D341Med (cell line): ENCODE measurements around the gene MCM3.
A peak's percentile ranks its signal among the peaks of the same experiment; 100 is the strongest.

Source experiments
- DNase-seq: peaks from one replicate; pipeline ENCODE4 v3.0.0; 2012; ENCODE audit warnings: low spot score

Gene MCM3

DNA sequence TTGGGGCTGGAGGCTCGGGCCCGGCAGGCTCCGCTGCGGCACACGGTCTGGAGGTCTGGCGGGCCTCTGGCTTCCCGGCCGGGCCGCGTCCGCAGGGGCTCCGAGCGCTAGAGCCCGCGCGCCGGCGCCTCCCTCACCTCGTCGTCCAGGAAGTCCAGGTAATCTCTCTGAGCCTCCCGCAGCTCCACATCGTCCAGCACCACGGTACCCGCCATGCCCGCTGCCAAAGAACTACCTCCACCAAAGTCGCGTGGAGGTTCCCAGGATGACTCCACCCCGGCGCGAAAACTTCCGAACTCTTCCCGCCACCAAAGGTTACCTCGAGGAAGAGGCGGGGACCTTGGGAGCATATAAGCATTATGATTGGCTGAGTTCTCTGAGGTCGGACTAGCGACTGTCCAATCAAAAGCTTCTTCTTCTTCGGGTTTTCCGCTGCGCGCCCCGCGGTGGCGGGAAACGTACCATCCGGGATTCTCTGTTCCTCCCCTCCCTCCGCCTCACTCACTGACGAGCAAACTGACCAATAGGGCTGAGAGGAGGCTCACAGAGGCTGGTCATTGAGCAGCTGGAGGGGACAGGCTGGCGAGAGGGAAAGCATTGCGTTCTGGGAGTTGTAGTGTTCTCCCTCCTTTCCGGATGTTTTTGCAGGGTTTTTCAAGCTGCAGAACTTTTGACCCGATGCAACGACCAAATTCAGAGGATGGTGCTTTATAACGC is at the start of gene MCM3:
Gene MCM3, minus strand, starts transcription at position 283 of the 717 bp plus-strand sequence. Its CDS starts 68 bp downstream, at position 215.
- peak; percentile 93 for DNase-seq

DNA sequence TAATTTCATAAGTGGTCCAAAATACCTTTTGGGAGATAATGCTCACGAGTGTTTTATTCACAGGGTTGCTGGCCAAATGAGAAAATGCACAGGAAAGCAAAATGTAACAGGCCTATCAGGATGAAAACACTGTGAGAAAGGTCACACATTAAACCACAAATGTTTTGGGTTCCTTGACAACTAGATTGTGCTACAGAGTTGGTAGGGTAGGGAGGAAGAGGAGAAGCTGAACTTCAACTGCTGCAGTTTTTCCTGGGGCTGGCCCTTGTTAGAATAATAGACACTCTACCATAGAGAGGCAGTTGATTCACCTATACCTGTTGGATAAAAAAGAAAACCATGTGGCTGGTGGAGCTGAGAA is 49.3 kb upstream of the MCM3 start:
- DNase-seq = no peak

DNA sequence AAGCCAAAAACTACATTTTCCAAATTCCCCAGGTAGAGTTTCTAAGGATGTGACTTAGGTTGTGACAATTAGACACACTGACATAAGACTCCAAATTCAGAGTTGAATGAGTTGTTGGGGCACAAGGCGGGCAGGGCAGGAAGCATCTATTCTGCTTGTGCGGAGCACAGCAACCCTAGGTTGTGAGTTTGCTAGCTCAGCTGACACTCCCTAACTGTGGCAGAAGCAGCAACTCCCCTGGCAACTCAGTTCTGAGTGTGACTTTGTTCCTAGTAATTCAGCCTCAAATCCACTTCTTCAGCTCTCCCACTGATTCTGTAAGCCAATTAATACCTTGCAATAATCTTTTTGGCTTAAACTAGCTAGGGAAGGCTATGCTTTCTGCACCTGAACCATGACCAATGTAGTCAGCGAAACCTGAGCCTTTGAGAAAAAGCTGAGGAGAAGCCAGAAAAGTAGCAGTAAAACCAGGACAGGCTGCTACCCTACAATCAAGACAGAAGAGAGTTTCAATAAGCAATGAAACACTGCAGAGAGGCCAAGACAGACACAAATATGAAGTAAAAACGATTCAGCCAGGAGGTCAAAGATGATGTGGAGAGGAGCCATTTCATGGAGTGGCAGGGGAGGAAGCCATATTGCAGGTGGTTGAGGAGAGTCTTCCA is 47.4 kb upstream of the MCM3 start:
- DNase-seq = no peak

DNA sequence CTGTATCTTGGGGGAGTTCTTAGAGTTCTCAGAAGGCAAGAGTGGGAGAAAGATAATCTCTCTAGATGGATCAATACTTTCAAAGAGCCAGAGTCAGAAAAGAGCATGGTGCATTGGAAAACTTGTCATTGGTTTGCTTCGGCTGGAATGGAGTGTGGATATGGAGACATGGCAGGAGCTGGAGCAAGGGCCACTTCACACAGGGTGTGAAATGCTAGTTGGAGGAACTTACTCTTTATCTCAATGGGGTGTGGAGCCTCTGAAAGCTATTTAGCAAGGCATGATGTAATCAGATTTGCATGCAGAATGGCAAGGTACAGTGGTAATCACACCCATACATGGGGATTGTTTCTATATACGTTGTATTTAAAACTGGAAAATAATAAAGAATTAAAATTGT is 45.9 kb upstream of the MCM3 start:
- DNase-seq = no peak

DNA sequence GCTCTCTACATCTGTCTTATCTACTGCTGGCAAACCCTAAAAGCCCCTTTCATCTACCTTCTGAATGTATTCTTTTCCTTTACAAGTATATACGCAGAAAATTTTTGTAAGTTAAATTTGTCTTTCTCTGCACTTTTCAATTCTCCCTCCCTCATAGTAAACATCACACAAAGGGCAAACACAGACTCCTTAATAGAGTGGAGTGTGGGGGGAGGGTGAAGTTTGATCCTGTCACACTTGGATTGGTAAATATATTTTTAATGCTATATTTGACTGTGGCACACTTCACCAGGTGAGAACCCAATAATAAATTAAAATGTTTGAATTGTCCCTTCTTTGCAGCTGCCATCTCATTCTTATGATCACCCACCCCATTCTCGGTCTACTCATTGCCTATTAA is 44.2 kb upstream of the MCM3 start:
- DNase-seq = no peak

DNA sequence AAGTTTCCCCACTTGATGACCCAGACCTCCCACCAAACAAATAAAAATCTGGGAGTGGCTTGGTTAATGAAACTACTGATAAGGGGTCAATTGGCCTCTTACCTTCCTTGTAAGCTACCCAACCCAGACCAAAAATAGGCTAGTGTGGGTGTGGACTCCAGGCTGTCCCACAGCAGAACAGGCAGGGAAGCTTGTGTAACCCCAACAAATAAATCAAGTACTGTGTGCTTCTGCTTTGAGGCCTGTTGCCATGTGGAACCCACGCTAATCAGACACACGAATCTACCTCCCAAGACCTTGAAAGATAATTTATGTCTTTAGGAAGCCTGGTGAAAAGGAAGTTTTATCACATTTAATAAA is 43.7 kb upstream of the MCM3 start:
- DNase-seq = no peak

DNA sequence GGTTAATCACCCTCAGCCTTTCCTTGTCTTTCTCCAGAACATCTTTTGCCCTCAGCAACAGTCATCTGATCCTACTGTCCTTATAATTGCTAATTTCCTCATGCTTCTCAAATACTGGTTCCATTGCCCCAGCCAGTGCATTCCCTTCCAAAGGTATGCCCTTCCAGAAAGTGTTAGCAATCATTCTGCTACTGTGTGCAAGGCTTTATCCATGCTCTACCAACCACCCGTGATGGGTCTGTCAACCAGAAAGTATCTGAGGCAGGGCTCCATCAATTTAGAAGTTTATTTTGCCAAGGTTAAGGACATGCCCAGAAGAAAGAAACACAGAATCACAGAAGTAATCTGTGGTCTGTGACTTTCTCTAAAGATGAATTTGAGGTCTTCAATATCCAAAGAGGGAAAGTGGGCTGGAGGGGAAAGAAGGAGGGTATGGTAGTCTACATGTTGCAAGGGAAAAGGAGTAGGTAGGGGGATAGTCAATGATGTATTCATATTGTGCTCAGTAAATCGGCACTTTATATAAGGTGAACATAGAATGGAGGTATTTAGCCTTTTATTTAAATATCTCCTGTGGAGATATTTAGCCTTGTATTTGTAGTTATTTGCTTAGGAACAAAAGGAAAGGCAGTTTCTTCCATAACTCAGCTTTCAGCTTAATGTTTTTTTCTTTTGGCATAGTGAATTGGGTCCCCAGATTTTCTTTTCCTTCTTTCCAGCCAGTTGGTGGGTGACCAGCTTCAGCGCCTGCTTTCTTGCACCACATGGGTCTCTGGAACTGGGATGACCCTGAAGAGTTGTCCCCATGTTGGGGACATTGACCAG is 42.2 kb upstream of the MCM3 start:
- DNase-seq = no peak

DNA sequence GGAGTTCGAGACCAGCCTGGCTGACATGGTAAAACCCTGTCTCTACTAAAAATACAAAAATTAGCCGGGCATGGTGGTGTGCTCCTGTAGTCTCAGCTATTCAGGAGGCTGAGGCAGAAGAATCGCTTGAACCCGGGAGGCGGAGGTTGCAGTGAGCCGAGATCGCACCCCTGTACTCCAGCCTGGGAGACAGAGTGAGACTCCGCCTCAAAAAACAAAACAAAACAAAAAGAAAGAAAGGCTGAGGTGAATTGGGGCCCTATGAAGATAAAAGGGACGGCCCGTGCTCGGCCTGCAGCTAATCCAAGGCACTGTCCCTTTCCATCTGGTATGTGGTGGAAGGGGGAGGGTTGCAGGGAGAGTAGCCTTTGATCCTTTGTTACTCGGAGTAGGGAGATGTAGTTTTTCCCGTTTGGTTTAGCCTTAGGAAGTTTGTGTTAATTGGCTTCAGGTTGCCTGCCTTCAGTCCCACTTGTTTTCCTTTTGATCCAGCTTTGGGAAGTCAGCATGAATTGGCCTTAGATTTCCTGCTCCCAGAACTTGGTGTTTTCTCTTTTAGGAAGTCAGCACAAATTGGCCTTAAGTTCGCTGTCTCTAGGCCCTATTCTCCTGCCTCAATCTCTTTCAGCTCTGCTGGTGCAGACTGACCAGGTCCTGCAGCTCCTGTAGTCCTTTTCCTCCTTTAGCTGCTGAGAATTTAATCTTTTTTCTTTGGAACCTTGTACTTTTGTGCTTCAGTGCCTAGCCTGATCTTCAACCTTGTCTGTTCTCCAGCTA is 41.3 kb upstream of the MCM3 start:
- no peak for DNase-seq

DNA sequence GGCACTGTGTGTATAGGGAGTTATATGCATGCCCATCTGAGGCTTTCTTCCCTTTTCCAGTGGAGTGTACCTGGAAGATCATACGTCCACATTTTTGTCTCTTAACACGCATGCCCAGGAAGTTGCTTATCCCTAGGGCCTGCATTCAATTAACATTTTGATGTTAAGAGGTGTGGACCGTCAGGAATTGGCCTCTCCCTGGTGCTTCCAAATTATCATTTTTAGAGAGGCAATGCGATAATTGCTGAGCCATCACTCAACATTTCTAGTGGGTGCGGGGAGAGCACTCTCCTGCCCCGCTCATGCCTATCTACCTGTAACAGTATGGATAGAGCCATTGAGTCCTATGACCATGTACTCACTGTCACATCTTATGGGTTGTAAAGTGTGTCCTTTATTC is 39.6 kb upstream of the MCM3 start:
- DNase-seq = no peak

DNA sequence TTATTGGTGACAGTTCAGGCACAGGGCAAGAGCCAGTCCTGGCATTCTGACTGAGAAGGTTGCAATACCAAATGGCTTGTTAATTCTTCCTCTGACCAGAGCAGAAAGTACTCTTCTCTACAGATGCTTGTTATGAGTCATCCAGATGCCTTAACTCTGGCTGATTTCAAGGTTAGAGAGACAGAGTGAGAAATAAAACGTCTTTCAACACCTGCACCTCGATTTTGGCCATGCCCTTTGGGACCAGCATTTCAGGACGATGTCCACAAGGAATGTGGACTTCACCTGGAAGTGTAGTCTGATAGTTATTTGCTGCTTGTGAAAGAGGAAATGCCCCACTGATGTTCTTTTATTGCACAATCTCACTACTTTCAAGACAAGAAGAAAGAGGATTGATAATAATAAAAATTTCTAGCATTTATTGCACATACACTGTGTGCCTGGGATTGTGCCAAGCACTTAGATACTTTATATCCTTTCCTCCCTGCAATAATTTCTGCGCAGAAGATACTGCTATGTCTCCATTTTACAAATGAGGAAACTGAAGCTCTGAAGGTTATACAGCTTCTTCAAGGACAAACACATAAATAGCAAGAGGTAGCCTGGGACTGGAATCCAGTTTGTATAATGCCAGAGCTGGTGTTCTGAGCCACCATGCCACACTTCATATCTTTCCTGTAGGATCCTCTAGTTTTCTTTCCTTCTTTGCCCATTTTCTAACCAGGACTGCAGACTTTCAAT is 33.5 kb upstream of the MCM3 start:
- DNase-seq = no peak

DNA sequence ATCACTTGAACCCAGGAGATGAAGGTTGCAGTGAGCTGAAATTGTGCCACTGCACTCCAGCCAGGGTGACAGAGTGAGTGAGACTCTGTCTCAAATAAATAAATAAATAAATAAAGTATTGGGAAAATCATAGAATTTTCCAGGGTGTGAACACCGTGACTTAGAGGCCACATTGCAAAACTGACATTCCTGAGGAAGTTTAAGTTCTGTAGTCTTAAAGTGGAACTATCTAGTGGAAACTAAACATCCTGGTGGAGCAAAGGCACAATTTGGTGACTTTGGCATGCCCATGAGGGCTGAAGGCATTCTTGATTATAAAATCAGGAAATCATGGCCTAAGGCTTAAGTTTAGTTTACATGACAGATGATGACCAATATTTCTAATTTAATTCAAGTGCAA is 32.7 kb upstream of the MCM3 start:
- no peak for DNase-seq

DNA sequence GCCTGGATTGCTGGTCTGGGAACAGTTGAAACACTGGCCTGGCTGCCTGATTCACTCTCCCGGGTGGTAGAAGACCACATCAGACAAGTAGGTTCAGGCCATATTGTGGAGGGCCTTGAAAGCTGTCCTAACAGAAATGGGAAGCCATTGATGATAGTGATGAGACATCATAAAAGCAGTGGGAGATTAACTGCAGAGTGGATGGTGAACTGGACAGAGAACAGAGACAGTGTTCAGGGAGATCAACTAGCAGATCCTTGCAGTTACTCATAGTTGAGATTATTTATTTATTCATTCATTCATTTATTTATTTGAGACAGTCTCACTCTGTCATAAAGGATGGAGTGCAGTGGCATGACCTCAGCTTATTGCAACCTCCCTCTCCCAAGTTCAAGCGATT is 30.2 kb upstream of the MCM3 start:
- no peak for DNase-seq

DNA sequence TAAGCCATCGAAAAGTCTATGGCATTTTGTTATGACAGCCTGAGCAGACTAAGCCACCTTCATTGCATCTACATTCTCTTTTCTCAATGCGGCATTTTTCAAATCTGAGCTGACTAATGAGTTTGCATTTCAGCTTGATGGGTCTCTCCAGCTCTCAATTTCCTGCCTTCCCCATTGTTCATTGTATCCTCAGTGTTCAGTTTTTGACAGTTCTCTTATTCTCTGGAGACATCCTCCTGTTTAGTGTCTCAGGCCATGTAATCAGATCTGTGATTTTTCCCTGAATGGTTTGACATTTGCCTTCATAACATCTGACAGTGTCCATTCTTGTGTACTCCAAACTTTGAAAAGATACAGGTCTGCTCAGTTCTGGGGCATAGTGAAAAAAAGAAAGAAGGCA is 27.9 kb upstream of the MCM3 start:
- DNase-seq = no peak

DNA sequence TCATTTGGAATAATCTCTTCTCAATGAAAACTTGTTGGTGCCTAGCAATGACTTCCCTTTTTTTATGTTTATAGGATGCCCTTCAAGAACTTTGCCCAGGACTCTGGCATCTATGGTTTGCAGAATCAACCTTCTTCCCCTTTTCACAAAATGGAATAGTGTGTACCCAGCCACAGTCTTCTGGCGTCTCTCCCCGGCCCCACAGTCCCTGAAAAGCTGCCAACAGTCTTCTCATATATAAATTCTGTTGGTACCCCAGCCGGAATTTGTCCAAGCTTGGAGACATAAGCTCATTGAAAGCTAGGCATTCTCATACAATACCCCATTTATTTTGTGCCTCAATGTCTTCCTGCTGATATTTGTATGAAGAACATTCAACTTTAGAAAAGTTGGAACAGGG is 26.4 kb upstream of the MCM3 start:
- no peak for DNase-seq

DNA sequence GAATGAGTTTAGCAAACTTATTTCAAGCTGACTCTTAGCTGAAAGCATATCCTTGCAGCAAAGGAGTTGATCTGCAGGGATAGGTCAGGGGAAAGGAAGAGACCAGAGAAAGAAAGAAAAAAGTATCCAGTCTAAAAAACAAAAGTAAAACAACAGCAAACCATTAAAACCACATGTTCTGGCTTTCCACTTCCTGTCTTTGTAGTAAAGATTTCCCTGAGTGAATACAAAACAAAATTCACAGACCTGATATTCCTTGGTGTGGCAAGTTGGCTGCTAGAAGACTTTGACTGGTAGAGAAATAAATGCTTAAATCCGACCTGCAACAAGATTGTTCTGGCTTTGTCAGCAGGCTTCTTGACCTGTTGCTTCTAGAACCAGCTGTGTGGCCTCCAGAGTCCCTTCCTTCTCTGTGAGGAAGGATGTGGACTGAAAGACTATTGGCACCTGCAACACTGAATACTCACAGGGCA is 23.4 kb upstream of the MCM3 start:
- DNase-seq = no peak

DNA sequence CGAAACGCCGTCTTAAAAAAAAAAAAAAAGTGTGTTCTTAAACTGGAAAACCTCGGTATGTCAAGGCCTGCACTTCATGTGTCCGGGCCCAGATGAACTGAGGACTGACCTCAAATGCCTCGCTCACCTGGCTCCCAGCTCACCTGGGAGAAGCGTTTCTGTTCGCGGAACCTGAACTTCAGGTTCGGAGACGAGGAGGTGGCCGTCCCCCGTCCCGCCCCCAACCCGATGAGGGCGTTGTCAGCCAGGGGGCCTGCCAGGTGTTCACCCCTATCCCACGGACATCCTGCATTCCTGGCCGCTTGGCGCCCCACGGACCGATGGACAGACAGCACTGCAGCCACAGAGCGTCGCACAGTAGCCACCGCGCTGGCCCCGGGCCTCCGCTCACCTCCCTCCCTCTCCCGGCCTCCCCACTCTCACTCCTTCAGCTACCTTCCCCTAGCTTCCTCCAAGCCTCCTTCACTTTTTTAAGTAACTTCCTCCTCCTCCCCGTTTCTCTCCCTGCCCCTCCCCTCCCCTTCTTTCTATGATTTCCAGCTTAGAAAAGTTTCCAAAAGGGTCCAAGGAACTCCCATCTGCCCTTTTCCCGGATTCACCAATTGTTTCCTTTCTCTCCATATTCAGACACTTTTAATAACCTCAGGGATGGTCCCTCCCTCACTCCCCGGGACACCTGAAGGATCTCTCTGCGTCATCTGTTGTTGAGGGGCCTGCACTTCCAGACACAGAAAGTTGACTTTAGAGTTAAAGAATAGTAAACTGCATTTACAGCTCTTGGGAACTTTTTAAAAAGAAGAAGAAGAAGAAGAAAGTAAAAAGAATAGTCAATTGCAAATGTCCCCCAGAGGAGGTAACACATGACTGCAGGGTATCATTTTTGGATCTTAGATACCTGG is 22.7 kb upstream of the MCM3 start:
- no peak for DNase-seq

DNA sequence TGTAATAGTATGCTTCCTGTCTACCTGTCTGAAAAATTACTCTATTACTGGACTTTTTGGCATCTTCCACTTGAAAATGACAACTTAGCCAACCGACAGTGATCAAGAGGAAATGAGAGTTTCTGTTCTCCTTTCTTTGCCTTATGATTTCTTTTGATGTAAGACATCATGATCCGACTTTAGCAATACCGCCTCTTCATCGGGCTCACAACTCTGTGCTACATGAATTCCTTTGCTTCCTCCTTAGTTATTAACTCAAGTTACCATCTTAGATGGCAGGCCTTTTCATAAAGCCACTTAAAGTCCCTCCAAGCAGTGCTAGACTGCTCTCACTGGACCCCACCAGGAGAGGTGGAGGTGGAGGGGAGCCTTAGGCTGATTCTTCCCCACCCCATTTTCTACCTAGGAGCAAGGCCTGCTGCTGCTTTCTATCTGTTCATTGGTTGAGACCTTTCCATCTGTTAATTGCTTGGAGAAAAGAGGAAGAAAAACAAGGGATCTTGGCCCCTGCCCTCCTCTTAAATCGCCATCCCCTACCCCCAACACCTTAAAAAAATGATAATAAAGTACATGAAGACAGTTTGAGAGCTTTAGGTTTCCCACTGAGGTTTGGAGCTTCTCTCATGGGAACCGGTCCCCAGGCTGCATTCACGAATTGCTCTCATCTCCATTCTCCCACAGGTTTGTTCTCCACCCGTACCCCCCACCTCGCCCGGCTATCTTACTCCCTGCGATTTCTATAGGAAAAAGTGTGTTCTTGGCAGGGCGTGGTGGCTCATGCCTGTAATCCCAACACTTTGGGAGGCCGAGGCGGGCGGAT is 21.6 kb upstream of the MCM3 start:
- DNase-seq = no peak

DNA sequence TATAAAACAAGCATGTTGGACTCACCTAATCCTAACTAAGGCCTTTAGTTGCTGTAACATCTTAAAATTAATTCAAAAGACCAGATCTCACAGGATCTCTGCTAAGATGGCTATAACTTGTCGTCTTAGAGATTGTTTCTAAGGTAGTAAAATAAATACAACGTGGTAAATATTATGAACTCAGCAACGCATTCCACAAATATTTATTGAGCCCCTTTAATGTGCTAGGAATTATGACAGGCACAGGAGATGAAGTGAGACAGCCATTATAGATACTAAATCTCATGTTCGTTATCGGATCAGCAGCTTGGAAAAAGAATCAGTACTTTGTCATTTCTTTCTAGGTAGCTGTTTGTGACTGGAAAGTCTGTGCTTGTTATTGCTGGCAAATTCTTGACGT is 20.9 kb upstream of the MCM3 start:
- no peak for DNase-seq

DNA sequence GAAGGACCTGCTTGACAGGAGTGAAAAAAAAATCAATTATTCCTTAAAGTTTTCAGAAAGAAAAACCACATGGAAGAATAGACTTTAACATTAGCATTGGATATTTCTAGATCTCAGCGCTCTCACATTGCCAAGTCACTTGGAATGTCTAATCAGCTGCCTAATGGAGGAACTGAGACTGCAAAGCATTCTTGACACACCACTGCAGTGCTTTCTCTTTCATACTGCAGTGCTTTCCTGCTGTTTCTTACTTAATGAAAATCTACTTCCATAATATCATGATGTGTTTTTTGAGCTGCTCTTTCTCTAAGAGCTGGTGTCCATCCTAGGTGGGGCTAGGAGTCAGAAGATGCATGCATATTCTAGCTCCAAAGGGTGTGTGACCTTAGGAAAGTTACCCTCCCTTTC is 20.4 kb upstream of the MCM3 start:
- no peak for DNase-seq

DNA sequence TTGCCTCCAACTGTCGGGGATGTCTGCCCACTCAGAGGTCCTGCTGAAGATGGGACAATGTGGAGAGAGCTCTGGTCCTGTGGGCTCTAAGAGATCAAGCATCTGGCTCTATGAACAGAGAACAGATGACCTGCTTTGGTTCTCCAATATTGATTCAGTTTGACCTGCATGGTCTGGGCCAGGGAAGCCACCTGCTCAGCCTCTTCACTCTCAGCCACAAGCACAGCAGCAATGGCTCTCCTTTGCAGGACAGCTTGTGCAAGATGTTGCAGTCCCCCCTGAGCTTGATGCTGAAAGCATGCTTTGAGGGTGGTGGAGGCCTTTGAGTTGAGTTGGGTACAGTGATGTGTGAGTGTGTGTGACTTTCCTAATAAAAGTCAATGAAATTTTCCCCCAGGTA is 18.6 kb upstream of the MCM3 start:
- no peak for DNase-seq
